ENCODE data around the gene FMO2.

Gene FMO2

GRCh38 chr1:171185091-171185490 is at the start of gene FMO2:
TSS of gene FMO2 (plus strand) at chr1:171185300. CDS start at chr1:171185714, 414 bp downstream.
- no peak for DNase-seq

- DNase-seq = no peak
These were observed 47.5 kb upstream of the FMO2 start for GRCh38 chr1:171137580-171137979.

- no peak for DNase-seq
These were observed 46.1 kb upstream of the FMO2 start for GRCh38 chr1:171138980-171139379.

- no peak for DNase-seq
These were observed 45.2 kb upstream of the FMO2 start for GRCh38 chr1:171139890-171140289.

DNA sequence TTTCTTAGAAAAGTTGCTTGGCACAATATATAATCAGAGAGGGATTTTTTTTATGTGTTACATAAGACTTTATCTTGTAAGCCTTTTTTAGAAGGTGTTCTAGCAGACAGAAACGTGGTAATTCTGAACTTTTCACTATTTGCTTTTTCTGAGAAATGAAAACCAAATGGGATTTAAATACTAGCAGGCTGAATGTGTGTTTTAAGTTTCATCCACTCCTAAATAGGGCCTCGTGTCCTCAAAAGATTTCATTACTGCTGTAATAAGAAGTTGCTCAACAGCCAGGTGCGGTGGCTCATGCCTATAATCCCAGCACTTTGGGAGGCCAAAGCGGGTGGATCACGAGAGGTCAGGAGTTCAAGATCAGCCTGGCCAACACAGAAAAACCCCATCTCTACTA is 44.7 kb upstream of the FMO2 start:
- no peak for DNase-seq

- DNase-seq = peak; percentile 85
These were observed 44.0 kb upstream of the FMO2 start for GRCh38 chr1:171140956-171141687.

- peak; percentile 85 for DNase-seq
These were observed 43.2 kb upstream of the FMO2 start for GRCh38 chr1:171141688-171142415.

DNA sequence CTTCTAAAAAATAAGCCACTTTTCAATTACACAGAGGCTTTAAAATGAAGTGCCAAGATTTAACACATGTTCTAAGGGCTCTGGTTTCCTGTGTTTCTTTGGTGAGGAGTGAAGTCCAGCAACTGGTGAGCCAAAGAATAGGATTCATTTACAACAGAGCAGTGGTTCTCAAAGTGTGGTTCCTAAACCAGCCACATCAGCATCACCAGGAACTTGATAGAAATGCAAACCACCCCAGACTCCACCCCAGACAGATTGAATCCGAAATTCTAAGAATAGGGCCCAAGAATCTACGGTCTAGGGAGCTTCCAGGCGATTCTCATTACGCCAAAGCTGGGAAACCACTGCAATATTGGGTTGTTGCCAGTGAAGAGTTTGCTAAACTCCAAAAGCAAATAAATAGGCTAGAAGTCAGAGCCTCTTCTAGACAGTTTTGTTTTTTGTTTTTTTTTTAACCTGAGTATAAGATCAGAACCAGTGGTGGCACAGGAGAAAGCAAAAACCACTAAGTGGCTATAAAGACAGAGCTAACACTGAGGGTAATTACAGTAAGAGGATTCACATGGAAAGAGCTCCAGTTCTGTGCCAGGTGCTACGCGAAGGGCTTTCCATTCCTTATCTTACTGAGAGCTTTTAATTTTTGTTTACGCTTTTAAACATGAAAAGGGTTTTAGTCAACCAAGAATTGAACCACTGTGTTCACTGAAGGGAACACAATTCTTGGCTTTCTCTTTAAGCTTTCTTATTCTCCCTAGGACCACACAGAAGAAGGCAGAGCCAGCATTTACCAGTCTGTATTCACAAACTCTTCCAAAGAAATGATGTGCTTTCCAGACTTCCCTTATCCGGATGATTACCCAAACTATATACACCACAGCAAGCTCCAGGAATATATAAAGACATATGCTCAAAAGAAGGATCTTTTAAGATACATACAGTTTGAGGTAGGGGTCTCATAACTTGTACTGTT is 42.4 kb upstream of the FMO2 start:
- no peak for DNase-seq

- DNase-seq = no peak
These were observed 34.9 kb upstream of the FMO2 start for GRCh38 chr1:171150156-171150555.

- no peak for DNase-seq
These were observed 32.6 kb upstream of the FMO2 start for GRCh38 chr1:171152549-171152948.

- no peak for DNase-seq
These were observed 29.6 kb upstream of the FMO2 start for GRCh38 chr1:171155484-171155883.

DNA sequence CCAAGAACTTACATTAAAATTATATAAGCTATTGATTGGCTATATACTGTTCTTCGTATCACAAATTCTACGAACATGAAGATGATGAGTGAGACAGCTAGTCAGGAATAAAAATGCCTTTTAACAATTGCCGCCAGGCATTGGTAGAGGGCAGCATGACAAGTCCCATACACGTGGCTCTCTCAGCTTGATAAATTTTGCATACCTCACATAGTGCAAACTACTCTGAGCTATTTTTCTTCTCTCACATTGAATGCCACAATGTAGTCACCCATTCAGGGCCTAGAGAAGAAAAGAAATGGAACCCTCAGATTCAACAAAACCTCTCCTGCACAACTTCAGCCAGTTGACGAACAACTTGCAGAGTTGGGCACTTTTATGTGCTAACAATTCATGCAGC is 27.0 kb upstream of the FMO2 start:
- DNase-seq = no peak

- DNase-seq = no peak
These were observed 26.5 kb upstream of the FMO2 start for GRCh38 chr1:171158551-171158950.

DNA sequence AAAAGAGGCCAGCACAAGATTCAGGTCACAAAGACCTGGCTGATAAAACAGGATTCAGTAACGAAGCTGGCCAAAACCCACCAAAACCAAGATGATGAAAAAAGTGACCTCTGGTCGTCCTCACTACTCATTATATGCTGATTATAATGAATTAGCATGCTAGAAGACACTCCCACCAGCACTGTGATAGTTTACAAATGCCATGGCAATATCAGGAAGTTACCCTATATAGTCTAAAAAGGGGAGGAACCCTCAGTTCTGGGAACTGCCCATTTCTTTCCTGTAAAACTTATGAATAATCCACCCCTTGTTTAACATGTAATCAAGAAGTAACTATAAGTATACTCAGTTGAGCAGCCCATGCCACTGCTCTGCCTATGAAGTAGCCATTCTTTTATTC is 26.0 kb upstream of the FMO2 start:
- DNase-seq = no peak

DNA sequence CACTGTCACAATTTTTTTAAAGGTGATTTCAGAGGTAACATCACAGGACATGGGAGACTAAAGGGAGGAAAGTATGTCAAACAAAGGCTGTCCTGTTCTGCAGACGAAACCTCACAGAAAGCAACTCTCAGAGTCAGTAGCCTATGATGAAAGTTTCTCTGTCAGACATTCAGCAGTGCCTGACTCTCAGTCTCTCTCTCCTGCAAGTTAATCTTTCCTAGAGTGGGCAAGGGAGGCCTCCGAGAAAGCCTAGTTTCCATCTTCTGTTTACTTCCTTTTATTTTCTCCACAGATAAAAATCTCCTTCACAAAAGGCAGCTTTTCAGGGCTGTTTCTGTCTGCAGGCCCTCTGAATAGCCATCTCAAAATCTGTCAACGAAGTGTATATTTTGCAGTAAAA is 24.9 kb upstream of the FMO2 start:
- DNase-seq = no peak

DNA sequence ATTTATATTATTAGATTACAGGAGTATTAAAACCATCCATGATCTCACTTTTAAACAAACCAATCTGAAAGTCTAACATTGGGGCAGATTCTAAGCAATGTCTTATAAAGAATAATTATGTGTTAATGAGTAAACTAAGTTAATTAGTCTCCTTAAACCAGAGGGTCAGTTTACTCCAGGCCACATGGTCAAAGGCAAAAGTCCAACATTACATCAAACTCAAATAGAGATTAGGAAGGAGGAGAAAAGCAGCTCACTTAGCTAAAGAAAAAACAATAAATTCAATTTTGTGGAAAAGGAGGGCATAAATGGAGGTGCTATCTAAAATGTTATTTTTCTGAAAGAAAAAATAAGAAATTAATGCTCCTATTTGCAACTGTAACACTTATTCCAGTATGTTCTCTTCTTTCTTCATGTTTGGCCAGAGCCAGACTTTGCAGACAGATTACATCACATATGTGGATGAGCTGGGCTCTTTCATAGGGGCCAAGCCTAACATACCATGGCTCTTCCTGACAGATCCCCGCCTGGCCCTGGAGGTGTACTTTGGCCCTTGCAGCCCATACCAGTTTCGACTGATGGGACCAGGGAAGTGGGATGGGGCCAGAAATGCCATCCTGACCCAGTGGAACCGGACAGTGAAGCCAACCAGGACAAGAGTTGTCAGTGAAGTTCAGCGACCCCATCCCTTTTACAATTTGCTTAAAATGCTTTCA is 24.3 kb upstream of the FMO2 start:
- DNase-seq = no peak

- no peak for DNase-seq
These were observed 23.7 kb upstream of the FMO2 start for GRCh38 chr1:171161431-171161830.

- no peak for DNase-seq
These were observed 18.7 kb upstream of the FMO2 start for GRCh38 chr1:171166361-171166760.

DNA sequence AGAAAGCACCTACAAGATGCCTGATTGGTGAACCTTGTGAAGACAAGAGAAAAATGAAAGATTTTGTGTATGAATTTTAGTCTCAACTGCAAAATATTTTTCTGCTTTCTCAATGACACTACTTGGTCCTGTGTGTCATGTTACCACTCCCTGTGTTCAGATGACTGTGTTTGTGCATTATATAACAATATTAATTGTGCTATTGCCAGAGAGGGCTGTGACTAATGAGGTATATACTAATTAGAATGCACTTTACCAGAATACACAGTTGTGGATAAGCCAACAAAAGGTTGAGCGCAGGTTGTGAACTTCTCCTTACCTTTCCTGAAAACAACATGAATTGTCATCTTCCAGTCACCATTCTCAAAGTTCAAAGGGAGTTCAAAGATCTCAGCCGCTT is 17.3 kb upstream of the FMO2 start:
- no peak for DNase-seq

DNA sequence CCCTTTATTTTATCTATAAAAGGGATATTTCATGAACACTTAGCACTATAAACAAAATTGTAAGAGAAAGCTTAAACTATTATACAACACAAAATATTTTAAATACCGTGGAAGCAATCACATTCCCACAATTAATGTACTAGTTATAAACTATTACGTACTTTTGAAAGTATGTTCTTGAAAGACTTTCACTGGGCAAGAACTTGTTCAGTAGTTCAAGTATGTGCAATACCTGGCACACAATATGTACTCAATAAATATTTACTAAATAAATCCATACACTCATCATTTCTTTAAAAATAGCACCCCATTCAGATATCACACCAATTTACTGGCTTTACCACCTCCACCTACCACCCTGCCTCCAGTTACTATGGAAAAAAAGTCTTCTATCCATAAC is 12.6 kb upstream of the FMO2 start:
- DNase-seq = no peak

DNA sequence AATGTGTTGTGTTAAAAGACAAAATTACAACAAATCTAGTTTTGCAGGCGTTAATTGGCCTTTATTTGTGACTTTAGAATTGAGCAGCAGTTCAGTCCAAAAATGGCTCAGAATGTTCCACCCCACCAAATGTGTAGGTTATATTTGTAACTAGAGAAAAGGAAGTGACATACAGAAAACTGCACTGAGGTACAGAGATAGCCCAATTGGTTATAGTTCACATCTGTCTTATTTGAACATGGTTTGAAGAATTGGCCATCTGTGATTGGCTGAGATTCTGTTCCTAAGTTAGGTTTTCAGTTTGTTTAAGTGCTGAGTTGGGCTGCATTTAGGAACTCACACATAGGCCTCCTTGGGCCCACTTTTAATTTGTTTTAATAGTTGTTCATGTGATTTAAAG is 12.0 kb upstream of the FMO2 start:
- DNase-seq = no peak

- DNase-seq = no peak
These were observed 10.4 kb upstream of the FMO2 start for GRCh38 chr1:171174560-171175294.

Data from DMS 273 treated with DMSO at 0.1 percent for 48 hours (cell line).